H1 (cell line): ENCODE data around the gene AIRE. TPM values are rescaled to one million over a fixed set of nuclear protein-coding genes. Genes with fewer than 3 reads are reported as not detected.

Source experiments
- SRF ChIP-seq: IDR thresholded peaks from 2 replicates; pipeline ENCODE4 v1.6.1; 2011; ENCODE audit warnings: mild to moderate bottlenecking, low read depth, low read length, moderate library complexity
- polyA plus RNA-seq, 7 experiments: library from polyadenylated mRNA; depleted of rRNA in 3 of 7; stranded (reverse) in 5 of 7; unstranded in 2 of 7; fragments of >200 nt in 5 of 7; fragments of 200-250 nt in 2 of 7; gene quantifications; 1 replicate in 5 of 7; 2 replicates in 1 of 7; 4 replicates in 1 of 7; pipeline versions ENCODE4 v1.2.1 to v1.2.3, GENCODE V29; 2011 to 2013; ENCODE audit warnings: missing spikeins in 2 of 7, mixed read lengths in 2 of 7
- total RNA-seq: library from RNA; stranded (reverse); fragmentation: NEBNext Ultra II Directional; extraction: Animal tissue kit (Norgen Biotek cat#: 25700); gene quantifications from 2 replicates; pipeline ENCODE4 v1.2.1, GENCODE V29; 2021
- TF ChIP-seq, protein P1 (sequence below): fragments of 300-600 bp; sonication (generic); IDR thresholded peaks from 2 replicates; pipeline ENCODE4 v1.7.1; 2012; ENCODE audit warnings: low read length, moderate library complexity, mild to moderate bottlenecking, inconsistent platforms; ENCODE audit not compliant: insufficient replicate concordance

The AIRE gene
- total and polyA plus RNA-seq, 2 of the 8 experiments (the other 6 are each of a cell fraction or from before 2014, with no cell fraction given), result 0.09 TPM; not detected in 1

DNA sequence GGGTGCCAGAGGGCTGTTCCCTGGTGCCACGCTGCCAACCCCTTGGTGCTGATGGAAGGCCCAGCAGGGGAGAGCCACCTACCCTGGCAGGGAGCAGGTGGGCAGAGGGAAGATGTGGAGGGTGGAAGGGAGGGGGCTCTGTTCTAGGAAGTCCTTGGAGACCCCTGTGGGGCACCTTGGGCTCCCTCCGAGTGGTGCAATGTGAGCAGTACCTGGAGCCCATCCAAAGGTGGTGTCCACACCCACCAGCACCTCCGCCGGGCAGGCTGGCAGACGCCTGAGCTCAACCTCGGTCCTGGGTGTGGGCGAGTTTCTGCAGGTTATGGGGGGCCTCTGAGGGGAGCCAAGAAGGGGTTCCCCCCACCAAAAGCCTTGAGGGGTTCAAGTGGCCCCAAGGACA is 12.6 kb upstream of the AIRE start (continued):
- TF ChIP-seq, protein P1, sequence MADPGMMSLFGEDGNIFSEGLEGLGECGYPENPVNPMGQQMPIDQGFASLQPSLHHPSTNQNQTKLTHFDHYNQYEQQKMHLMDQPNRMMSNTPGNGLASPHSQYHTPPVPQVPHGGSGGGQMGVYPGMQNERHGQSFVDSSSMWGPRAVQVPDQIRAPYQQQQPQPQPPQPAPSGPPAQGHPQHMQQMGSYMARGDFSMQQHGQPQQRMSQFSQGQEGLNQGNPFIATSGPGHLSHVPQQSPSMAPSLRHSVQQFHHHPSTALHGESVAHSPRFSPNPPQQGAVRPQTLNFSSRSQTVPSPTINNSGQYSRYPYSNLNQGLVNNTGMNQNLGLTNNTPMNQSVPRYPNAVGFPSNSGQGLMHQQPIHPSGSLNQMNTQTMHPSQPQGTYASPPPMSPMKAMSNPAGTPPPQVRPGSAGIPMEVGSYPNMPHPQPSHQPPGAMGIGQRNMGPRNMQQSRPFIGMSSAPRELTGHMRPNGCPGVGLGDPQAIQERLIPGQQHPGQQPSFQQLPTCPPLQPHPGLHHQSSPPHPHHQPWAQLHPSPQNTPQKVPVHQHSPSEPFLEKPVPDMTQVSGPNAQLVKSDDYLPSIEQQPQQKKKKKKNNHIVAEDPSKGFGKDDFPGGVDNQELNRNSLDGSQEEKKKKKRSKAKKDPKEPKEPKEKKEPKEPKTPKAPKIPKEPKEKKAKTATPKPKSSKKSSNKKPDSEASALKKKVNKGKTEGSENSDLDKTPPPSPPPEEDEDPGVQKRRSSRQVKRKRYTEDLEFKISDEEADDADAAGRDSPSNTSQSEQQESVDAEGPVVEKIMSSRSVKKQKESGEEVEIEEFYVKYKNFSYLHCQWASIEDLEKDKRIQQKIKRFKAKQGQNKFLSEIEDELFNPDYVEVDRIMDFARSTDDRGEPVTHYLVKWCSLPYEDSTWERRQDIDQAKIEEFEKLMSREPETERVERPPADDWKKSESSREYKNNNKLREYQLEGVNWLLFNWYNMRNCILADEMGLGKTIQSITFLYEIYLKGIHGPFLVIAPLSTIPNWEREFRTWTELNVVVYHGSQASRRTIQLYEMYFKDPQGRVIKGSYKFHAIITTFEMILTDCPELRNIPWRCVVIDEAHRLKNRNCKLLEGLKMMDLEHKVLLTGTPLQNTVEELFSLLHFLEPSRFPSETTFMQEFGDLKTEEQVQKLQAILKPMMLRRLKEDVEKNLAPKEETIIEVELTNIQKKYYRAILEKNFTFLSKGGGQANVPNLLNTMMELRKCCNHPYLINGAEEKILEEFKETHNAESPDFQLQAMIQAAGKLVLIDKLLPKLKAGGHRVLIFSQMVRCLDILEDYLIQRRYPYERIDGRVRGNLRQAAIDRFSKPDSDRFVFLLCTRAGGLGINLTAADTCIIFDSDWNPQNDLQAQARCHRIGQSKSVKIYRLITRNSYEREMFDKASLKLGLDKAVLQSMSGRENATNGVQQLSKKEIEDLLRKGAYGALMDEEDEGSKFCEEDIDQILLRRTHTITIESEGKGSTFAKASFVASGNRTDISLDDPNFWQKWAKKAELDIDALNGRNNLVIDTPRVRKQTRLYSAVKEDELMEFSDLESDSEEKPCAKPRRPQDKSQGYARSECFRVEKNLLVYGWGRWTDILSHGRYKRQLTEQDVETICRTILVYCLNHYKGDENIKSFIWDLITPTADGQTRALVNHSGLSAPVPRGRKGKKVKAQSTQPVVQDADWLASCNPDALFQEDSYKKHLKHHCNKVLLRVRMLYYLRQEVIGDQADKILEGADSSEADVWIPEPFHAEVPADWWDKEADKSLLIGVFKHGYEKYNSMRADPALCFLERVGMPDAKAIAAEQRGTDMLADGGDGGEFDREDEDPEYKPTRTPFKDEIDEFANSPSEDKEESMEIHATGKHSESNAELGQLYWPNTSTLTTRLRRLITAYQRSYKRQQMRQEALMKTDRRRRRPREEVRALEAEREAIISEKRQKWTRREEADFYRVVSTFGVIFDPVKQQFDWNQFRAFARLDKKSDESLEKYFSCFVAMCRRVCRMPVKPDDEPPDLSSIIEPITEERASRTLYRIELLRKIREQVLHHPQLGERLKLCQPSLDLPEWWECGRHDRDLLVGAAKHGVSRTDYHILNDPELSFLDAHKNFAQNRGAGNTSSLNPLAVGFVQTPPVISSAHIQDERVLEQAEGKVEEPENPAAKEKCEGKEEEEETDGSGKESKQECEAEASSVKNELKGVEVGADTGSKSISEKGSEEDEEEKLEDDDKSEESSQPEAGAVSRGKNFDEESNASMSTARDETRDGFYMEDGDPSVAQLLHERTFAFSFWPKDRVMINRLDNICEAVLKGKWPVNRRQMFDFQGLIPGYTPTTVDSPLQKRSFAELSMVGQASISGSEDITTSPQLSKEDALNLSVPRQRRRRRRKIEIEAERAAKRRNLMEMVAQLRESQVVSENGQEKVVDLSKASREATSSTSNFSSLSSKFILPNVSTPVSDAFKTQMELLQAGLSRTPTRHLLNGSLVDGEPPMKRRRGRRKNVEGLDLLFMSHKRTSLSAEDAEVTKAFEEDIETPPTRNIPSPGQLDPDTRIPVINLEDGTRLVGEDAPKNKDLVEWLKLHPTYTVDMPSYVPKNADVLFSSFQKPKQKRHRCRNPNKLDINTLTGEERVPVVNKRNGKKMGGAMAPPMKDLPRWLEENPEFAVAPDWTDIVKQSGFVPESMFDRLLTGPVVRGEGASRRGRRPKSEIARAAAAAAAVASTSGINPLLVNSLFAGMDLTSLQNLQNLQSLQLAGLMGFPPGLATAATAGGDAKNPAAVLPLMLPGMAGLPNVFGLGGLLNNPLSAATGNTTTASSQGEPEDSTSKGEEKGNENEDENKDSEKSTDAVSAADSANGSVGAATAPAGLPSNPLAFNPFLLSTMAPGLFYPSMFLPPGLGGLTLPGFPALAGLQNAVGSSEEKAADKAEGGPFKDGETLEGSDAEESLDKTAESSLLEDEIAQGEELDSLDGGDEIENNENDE, result no peak
- TF ChIP-seq SRF, result no peak
- TF ChIP-seq, all 59 proteins: peak for 0
